Lung (tissue), 12 donors: ENCODE data around the gene MMADHC. TPM values are rescaled to one million over a fixed set of nuclear protein-coding genes. Genes with fewer than 3 reads are reported as not detected.

Experiments used
- ATAC-seq: fragments of 200-7000 bp; cut with Tn5 transposase; one replicate; pipeline ENCODE4 v1.9.1; 2020; ENCODE audit warnings: moderate number of reproducible peaks; ENCODE audit not compliant: insufficient read depth, low FRiP score
- DNase-seq, 3 donors: peaks; one replicate each; pipeline ENCODE4 v3.0.0-alpha.2; 2013 to 2017
- H3K27ac ChIP-seq, 2 donors: one replicate each; pipeline ENCODE4 v1.5.1; 2013; ENCODE audit warnings: mild to moderate bottlenecking in 2 of 2, moderate library complexity in 2 of 2, control low read depth in 1 of 2, inconsistent platforms in 1 of 2, low read depth in 1 of 2, low read length in 1 of 2
- H3K27me3 ChIP-seq, 3 donors: one replicate each; pipeline ENCODE4 v1.5.1; 2013; ENCODE audit warnings: low read length in 2 of 3; ENCODE audit not compliant: control insufficient read depth in 3 of 3, insufficient read depth in 3 of 3
- H3K36me3 ChIP-seq, 4 donors: one replicate each; pipeline ENCODE4 v1.5.1; 2013; ENCODE audit warnings: low read length in 4 of 4, mild to moderate bottlenecking in 1 of 4, moderate library complexity in 1 of 4; ENCODE audit not compliant: control insufficient read depth in 4 of 4, insufficient read depth in 4 of 4
- H3K4me1 ChIP-seq, 5 donors: one replicate each; pipeline ENCODE4 v1.5.1; 2013; ENCODE audit warnings: low read length in 5 of 5, mild to moderate bottlenecking in 2 of 5, moderate library complexity in 1 of 5; ENCODE audit not compliant: control insufficient read depth in 5 of 5, insufficient read depth in 5 of 5
- H3K4me3 ChIP-seq: one replicate; pipeline ENCODE4 v1.5.1; 2013; ENCODE audit warnings: mild to moderate bottlenecking, control low read depth, moderate library complexity
- H3K9ac ChIP-seq, 2 donors: one replicate each; pipeline ENCODE4 v1.5.1; 2013; ENCODE audit warnings: low read length in 2 of 2, control low read depth in 1 of 2; ENCODE audit not compliant: insufficient read depth in 1 of 2
- H3K9me3 ChIP-seq, 4 donors: one replicate each; pipeline ENCODE4 v1.5.1; 2013; ENCODE audit warnings: low read length in 3 of 4, mild to moderate bottlenecking in 1 of 4, moderate library complexity in 1 of 4; ENCODE audit not compliant: control insufficient read depth in 4 of 4, insufficient read depth in 3 of 4
- WGBS, 2 donors: extraction: QIAGEN DNeasy Blood & Tissue Kit; methylation state at CpG; one replicate each; pipeline ENCODE4 v1.1.7; 2013; 5-methylcytosine and 5-hydroxymethylcytosine counted together
- polyA plus RNA-seq, 2 donors: library from polyadenylated mRNA; stranded (reverse); fragments of 200-250 nt; gene quantifications; one replicate each; pipeline ENCODE4 v1.2.1, GENCODE V29; 2013
- total RNA-seq, 2 donors: library from RNA; depleted of rRNA in 1 of 2; stranded (reverse); fragments of >200 nt in 1 of 2; gene quantifications; one replicate each; pipeline ENCODE4 v1.2.1, GENCODE V29; 2014 to 2021
- TF ChIP-seq, protein P1 (sequence below): IDR thresholded peaks from 2 replicates; pipeline ENCODE4 v1.5.1; 2012; ENCODE audit warnings: mild to moderate bottlenecking; ENCODE audit errors: control extremely low read depth, extremely low read depth
- donor health status: control.
- donor health status: control.
- donor health status: Bipolar disorder and iron deficiency.
- donor health status: healthy.
- donor health status: DM: yes; HTN: yes; CAD: no.

The MMADHC gene
- total and polyA plus RNA-seq, 4 donors: 34.1 to 101 (median 78.7) TPM

DNA sequence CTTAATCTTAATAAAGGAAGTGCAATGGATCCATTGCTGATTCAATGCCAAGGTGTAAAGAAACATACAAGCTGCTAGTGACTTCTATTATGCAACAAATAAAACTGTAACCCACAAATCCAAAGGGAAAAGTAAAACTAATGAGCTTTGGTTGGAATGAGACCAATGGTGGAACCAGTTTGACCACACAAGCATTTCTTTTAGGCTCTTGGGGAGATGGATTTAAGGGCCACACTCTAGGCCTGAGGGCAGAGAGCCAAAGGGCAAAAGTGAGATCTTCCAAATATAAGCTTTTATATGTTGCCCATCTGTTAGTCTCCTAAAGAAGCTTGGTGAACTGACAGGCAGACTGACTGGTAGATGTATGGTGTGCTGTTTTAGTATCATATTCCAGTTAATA is 41.5 kb upstream of the MMADHC start:
- no peak overlapping the region for H3K9ac ChIP-seq
- H3K4me1 ChIP-seq: peaks cover 0 to 21% (median 0%) of the 10 kb centered on the region in 5 donors
- no peaks in the 10 kb centered on the region for H3K9me3 ChIP-seq
- ATAC-seq: no peak
- TF ChIP-seq, protein P1, sequence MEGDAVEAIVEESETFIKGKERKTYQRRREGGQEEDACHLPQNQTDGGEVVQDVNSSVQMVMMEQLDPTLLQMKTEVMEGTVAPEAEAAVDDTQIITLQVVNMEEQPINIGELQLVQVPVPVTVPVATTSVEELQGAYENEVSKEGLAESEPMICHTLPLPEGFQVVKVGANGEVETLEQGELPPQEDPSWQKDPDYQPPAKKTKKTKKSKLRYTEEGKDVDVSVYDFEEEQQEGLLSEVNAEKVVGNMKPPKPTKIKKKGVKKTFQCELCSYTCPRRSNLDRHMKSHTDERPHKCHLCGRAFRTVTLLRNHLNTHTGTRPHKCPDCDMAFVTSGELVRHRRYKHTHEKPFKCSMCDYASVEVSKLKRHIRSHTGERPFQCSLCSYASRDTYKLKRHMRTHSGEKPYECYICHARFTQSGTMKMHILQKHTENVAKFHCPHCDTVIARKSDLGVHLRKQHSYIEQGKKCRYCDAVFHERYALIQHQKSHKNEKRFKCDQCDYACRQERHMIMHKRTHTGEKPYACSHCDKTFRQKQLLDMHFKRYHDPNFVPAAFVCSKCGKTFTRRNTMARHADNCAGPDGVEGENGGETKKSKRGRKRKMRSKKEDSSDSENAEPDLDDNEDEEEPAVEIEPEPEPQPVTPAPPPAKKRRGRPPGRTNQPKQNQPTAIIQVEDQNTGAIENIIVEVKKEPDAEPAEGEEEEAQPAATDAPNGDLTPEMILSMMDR: no peak
- H3K36me3 ChIP-seq: no peaks in the 10 kb centered on the region
- H3K27me3 ChIP-seq: no peaks in the 10 kb centered on the region
- peak; percentile 54 to 95 (median 93) for DNase-seq
- no peak overlapping the region for H3K27ac ChIP-seq
- H3K4me3 ChIP-seq: no peak overlapping the region

DNA sequence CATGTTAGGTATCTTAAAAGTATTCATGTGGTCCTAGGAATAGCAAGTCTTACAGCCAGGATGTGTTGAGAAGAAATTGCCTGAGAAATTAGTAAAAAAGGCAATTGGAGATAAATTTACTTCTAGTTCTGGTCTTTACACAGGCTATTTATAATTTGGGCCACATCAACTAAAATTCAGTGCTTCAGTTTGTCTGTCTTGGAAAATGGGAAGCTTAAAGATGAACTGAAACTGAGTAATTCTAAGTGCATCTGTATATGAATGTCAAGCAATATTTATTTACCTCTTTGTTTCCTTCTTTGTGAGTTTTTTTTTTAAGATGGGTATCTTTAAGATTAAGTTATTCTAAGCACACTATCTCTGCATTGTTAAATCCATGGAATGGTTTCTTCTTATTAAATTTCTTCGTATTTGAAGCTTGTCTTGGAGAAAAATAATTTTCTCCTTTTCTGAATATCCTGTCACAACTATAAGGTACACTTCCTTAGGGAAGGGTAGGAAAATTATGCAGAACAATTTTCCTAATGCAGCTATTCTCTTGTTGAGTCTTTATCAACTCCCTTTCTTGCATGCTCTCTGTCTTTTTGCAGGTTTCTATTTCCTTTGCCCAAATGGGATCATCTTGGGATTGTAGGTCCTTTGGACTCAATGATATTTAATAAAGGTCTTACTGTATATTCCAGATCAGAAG is 39.7 kb upstream of the MMADHC start:
- peaks cover 0 to 21% (median 0%) of the 10 kb centered on the region in 5 donors for H3K4me1 ChIP-seq
- H3K27me3 ChIP-seq: no peaks in the 10 kb centered on the region
- 85 to 93% methylated on average over 1 of the region's 1 CpG for WGBS, 2 donors
- TF ChIP-seq, protein P1: no peak
- DNase-seq (no peak), ATAC-seq (no peak)
- no peak overlapping the region for H3K4me3 ChIP-seq
- no peaks in the 10 kb centered on the region for H3K36me3 ChIP-seq
- no peak overlapping the region for H3K27ac ChIP-seq
- H3K9me3 ChIP-seq: no peaks in the 10 kb centered on the region
- no peak overlapping the region for H3K9ac ChIP-seq

DNA sequence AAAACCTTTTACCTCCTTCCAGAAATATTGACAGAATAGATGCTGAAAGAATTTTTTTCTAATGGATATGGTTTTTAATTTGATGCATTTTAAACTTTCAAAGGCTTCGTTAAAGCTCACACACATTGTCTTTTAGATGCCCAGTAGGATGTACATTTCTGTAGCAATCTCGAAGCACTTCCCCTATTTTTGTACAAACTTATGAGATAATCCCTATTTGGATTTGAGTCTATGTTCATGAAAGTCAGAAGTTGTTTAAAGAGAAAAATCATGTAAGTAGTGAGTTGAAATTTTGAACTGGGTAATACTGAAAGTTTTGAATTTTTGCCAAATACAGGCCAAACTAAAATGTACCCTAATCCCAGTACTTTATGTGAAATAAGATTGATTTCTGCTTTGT is 38.1 kb upstream of the MMADHC start:
- H3K27ac ChIP-seq: no peak overlapping the region
- H3K4me1 ChIP-seq: peaks cover 0 to 21% (median 0%) of the 10 kb centered on the region in 5 donors
- TF ChIP-seq, protein P1: no peak
- DNase-seq: no peak
- H3K9me3 ChIP-seq: no peaks in the 10 kb centered on the region
- no peak for ATAC-seq
- no peak overlapping the region for H3K4me3 ChIP-seq
- 84 to 90% methylated on average over 2 of the region's 2 CpGs for WGBS, 2 donors
- no peak overlapping the region for H3K9ac ChIP-seq
- H3K36me3 ChIP-seq: no peaks in the 10 kb centered on the region
- no peaks in the 10 kb centered on the region for H3K27me3 ChIP-seq

DNA sequence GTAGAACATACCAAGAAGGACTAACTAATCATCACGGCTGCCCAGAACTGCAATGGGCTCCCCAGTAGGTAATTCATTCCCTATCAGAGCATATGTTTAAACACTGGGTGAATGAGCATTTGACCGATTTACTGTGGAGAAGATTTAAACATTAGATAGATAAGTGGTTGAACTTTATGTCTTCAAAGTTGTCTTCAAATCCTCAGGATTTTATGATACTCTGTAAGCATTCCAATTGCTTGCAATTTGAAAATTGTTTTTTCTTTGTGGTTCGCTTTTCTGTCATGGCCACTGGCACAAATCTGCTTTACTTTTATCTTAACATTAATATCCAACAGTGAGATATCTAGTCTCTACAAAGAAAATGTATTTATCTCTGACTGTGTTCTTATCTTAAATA is 37.7 kb upstream of the MMADHC start:
- TF ChIP-seq, protein P1: no peak
- WGBS, 2 donors: 93 to 94% methylated on average over 3 of the region's 3 CpGs
- Histone ChIP-seq H3K9me3 (no peaks in the 10 kb centered on the region), H3K27me3 (no peaks in the 10 kb centered on the region), H3K4me3 (no peak overlapping the region), H3K27ac (no peak overlapping the region), H3K36me3 (no peaks in the 10 kb centered on the region), H3K4me1 (peaks cover 0 to 19% (median 0%) of the 10 kb centered on the region in 5 donors), H3K9ac (no peak overlapping the region)
- ATAC-seq (no peak), DNase-seq (no peak)
